Measurements from ENCODE around the gene STIM1. TPM values are rescaled to one million over a fixed set of nuclear protein-coding genes. Genes with fewer than 3 reads are reported as not detected.
A peak's percentile ranks its signal among the peaks of the same experiment; 100 is the strongest.

STIM1 gene
- total RNA-seq, 1 experiment from 2014 or later = 55.1 TPM

- DNase-seq = no peak
- Histone ChIP-seq H3K4me3 (ENCODE audit: low read depth, low read length) (no peak overlapping the region), H3K4me1 (peaks cover 6% of the 10 kb centered on the region; the same call in 1 of the 2 replicates), H3K27me3 (replicated peaks; ENCODE audit: control insufficient read depth, insufficient read depth, low read length) (no peaks in the 10 kb centered on the region), H3K36me3 (ENCODE audit: control insufficient read depth, insufficient read depth, low read length) (no peaks in the 10 kb centered on the region), H3K9me3 (no peaks in the 10 kb centered on the region)
- Mint-ChIP-seq H3K4me3 (ENCODE audit: unreplicated experiment) (no peak overlapping the region), H3K27me3 (ENCODE audit: insufficient read depth, unreplicated experiment) (no peaks in the 10 kb centered on the region), H3K27ac (ENCODE audit: unreplicated experiment) (no peak overlapping the region), H3K4me1 (ENCODE audit: low read depth, unreplicated experiment) (peaks cover 20% of the 10 kb centered on the region), H3K36me3 (ENCODE audit: insufficient read depth, unreplicated experiment) (no peaks in the 10 kb centered on the region), H3K9me3 (ENCODE audit: unreplicated experiment) (no peaks in the 10 kb centered on the region)
- POLR2A ChIA-PET = no interaction called here
- BruUV-seq (replicated peaks) = no TSS peak
- CTCF ChIA-PET = interaction anchor here (0.6 to 4.9 kb wide), 6 partner anchors 9 to 436 kb away, joined by 3 to 34 read pairs (median 6); partner anchors contain the start of gene STIM1
- intact Hi-C loops (cut with micrococcal nuclease; ENCODE audit: unreplicated experiment) = loop anchor here (10.0 kb wide), 1 partner anchor 117 kb away; no protein-coding TSS in a partner anchor
- TF ChIP-seq CTCF (IDR thresholded peaks at IDR 0.05; ENCODE audit: insufficient read depth in 1 of 2, low read depth in 1 of 2, low read length in 1 of 2, severe bottlenecking in 1 of 2, unreplicated experiment in 1 of 2) = no peak
Measured at GRCh38 chr11:3958281-3958680, 102.8 kb downstream of the STIM1 start.

- H3K9me3 ChIP-seq = no peaks in the 10 kb centered on the region
- Mint-ChIP-seq H3K27me3 (ENCODE audit: insufficient read depth, unreplicated experiment) (no peaks in the 10 kb centered on the region), H3K4me3 (ENCODE audit: unreplicated experiment) (no peak overlapping the region), H3K36me3 (ENCODE audit: insufficient read depth, unreplicated experiment) (no peaks in the 10 kb centered on the region), H3K4me1 (ENCODE audit: low read depth, unreplicated experiment) (peaks cover 29% of the 10 kb centered on the region), H3K27ac (ENCODE audit: unreplicated experiment) (peak overlapping the region; percentile 10), H3K9me3 (ENCODE audit: unreplicated experiment) (no peaks in the 10 kb centered on the region)
- CTCF ChIA-PET = interaction anchor here (0.6 to 4.9 kb wide), 6 partner anchors 17 to 435 kb away, joined by 3 to 34 read pairs (median 6); partner anchors contain the start of gene STIM1
- peaks cover 6% of the 10 kb centered on the region; the same call in 1 of the 2 replicates for H3K4me1 ChIP-seq
- intact Hi-C loops (cut with micrococcal nuclease; ENCODE audit: unreplicated experiment) = loop anchor here (1.0 to 10.0 kb wide), 2 partner anchors 105 to 116 kb away; no protein-coding TSS in a partner anchor
- peak; percentile 45 to 57 for TF ChIP-seq CTCF (IDR thresholded peaks at IDR 0.05; ENCODE audit: insufficient read depth in 1 of 2, low read depth in 1 of 2, low read length in 1 of 2, severe bottlenecking in 1 of 2, unreplicated experiment in 1 of 2)
- DNase-seq = peak in 1 of 2 experiments; percentile 40
- no peaks in the 10 kb centered on the region for H3K36me3 ChIP-seq (ENCODE audit: control insufficient read depth, insufficient read depth, low read length)
- BruUV-seq (replicated peaks) = no TSS peak
- no peak overlapping the region for H3K4me3 ChIP-seq (ENCODE audit: low read depth, low read length)
- no peaks in the 10 kb centered on the region for H3K27me3 ChIP-seq (replicated peaks; ENCODE audit: control insufficient read depth, insufficient read depth, low read length)
- POLR2A ChIA-PET = no interaction called here
Measured at GRCh38 chr11:3959015-3959902, 103.8 kb downstream of the STIM1 start.

- H3K9me3 ChIP-seq = no peaks in the 10 kb centered on the region
- H3K4me1 ChIP-seq = peaks cover 6% of the 10 kb centered on the region; the same call in 1 of the 2 replicates
- ChIA-PET CTCF (interaction anchor here (0.9 to 4.9 kb wide), 5 partner anchors 17 to 118 kb away, joined by 3 to 34 read pairs (median 7); partner anchors contain the start of gene STIM1), POLR2A (no interaction called here)
- no peaks in the 10 kb centered on the region for H3K27me3 ChIP-seq (replicated peaks; ENCODE audit: control insufficient read depth, insufficient read depth, low read length)
- intact Hi-C loops (cut with micrococcal nuclease; ENCODE audit: unreplicated experiment) = loop anchor here (1.0 to 10.0 kb wide), 2 partner anchors 106 to 115 kb away; no protein-coding TSS in a partner anchor
- Mint-ChIP-seq H3K27me3 (ENCODE audit: insufficient read depth, unreplicated experiment) (no peaks in the 10 kb centered on the region), H3K9me3 (ENCODE audit: unreplicated experiment) (no peaks in the 10 kb centered on the region), H3K36me3 (ENCODE audit: insufficient read depth, unreplicated experiment) (no peaks in the 10 kb centered on the region), H3K27ac (ENCODE audit: unreplicated experiment) (no peak overlapping the region), H3K4me3 (ENCODE audit: unreplicated experiment) (no peak overlapping the region), H3K4me1 (ENCODE audit: low read depth, unreplicated experiment) (peaks cover 29% of the 10 kb centered on the region)
- no peak for TF ChIP-seq CTCF (IDR thresholded peaks at IDR 0.05; ENCODE audit: insufficient read depth in 1 of 2, low read depth in 1 of 2, low read length in 1 of 2, severe bottlenecking in 1 of 2, unreplicated experiment in 1 of 2)
- no peaks in the 10 kb centered on the region for H3K36me3 ChIP-seq (ENCODE audit: control insufficient read depth, insufficient read depth, low read length)
- DNase-seq = peak in 1 of 2 experiments; percentile 24
- BruUV-seq (replicated peaks) = no TSS peak
- no peak overlapping the region for H3K4me3 ChIP-seq (ENCODE audit: low read depth, low read length)
Measured at GRCh38 chr11:3959903-3960265, 104.4 kb downstream of the STIM1 start.

Data from Caco-2 (cell line).